Measurements from ENCODE around the gene ANKRD13B.

DNA sequence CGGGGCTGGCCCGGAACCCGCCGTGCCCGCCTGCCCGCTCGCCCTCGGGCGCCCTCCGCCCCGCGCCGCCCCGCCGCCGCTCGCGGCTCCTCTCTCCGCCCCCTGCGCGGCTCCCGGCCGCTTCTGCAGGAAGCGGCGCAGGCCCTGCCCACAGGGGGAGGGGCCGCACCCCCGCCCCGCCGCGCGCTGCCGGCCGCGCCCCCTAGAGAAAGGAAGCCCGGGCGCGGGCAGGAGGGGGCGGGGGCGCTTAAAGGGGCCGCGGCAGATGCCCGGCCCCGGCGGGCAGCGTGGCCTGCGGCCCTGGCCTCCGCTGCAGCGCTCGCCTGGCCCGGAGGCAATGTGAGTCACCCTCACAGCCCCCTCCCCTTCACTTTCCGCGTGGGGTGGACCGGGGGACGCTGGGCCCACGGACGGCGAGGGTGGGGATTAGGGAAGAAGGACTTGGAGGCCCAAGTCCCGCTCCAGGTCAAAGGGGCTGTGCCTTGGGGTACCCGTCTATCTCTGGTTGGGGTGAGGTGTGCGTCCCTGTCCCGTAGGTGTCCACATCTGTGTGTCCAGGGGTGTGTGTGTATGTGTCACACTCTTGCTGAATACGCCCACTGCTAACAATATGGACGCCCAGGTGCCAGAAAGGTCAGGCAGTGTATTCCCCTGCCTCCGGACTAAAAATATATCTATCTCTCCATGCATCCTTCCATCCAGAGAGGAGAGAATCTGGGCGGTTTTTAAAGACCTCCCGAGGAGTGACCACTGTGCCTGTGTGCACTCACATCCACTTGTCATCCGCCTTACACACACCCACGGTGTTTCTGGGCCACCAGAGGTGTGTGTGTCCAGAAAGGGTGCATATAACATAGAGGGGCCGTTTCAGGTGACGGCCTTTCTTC is 3.2 kb upstream of the ANKRD13B start, which contains the start of gene GIT1:
- TF ChIP-seq, protein P1, sequence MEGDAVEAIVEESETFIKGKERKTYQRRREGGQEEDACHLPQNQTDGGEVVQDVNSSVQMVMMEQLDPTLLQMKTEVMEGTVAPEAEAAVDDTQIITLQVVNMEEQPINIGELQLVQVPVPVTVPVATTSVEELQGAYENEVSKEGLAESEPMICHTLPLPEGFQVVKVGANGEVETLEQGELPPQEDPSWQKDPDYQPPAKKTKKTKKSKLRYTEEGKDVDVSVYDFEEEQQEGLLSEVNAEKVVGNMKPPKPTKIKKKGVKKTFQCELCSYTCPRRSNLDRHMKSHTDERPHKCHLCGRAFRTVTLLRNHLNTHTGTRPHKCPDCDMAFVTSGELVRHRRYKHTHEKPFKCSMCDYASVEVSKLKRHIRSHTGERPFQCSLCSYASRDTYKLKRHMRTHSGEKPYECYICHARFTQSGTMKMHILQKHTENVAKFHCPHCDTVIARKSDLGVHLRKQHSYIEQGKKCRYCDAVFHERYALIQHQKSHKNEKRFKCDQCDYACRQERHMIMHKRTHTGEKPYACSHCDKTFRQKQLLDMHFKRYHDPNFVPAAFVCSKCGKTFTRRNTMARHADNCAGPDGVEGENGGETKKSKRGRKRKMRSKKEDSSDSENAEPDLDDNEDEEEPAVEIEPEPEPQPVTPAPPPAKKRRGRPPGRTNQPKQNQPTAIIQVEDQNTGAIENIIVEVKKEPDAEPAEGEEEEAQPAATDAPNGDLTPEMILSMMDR (IDR thresholded peaks at IDR 0.05): no peak
- no peak for TF ChIP-seq ZFX (IDR thresholded peaks at IDR 0.05; ENCODE audit: borderline replicate concordance)
